Measurements from ENCODE around the gene FOXP2. TPM values are rescaled to one million over a fixed set of nuclear protein-coding genes. Genes with fewer than 3 reads are reported as not detected.

The FOXP2 gene
- total and polyA plus RNA-seq, 2 of the 13 experiments (the other 11 are each of a cell fraction or from before 2014, with no cell fraction given): 0.90 TPM; not detected in 1

DNA sequence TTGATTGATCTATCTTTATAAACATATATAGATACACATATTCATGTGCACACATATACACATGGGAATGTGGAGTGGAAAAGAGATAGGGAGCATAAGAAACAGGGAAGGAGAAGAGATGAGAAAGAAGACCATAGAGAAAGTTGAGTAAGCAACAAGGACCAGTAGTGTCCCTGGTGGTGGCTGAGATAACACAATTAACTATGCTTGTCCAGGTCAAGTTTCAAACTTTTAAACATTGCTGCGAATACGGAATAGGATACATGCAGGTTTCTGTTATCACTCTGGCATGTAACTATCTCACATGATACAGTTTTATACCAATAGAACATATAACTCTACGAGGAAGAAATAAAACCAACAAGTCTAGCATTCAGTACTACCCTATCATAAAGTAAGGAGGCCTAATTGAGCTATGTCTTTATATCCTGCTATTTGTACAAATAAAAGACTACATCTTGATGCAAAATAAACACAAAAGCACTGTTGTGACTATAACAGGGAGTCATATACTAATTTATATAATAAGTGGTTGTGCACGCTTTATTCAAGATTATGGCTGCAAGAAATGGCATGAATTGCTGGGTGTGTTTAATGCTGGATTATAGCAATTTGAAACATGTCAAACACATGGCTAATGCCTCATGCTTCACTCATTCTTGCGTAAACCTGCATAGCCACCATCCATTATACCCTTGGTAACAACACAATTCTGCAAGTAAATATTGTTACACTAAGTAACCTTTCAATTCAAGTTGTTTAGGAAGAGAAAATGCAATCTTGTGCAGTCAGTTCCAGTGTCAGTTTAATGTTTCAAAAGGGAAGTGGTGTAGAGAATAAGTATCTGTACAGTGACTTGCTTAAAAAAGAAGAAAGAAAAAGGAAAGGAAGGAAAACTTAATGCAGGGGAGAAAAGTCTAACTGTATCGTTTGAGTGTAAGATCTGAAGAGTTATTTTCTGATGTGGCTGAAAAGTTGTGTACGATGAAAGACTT lies 8.2 kb downstream of the FOXP2 start:
- no peaks in the 10 kb centered on the region for H3K4me1 ChIP-seq (ENCODE audit: insufficient read depth, low read length)
- no peaks in the 10 kb centered on the region for H4K20me1 ChIP-seq (ENCODE audit: insufficient read depth, low read length)
- H3K9ac ChIP-seq (ENCODE audit: insufficient read depth, low read depth, low read length): no peak overlapping the region
- no peak overlapping the region for H2AFZ ChIP-seq (ENCODE audit: low read length)
- in situ Hi-C loops (cut with HindIII; ENCODE audit: extremely low pct_ligation_motif_present, low pct_unique_long_range_greater_than_20kb): loop anchor here (25.0 kb wide), 1 partner anchor 336 kb away; no protein-coding TSS in a partner anchor
- no peaks in the 10 kb centered on the region for H3K27me3 ChIP-seq (ENCODE audit: control insufficient read depth in 1 of 2, insufficient read depth in 2 of 2, low read length in 2 of 2)
- no peak for DNase-seq (ENCODE audit: low spot score)
- no peaks in the 10 kb centered on the region for H3K79me2 ChIP-seq (ENCODE audit: insufficient read depth, low read length)
- no peaks in the 10 kb centered on the region for H3K9me3 ChIP-seq (ENCODE audit: low read length)
- peak; percentile 75 for ATAC-seq
- CTCF ChIA-PET (ENCODE audit: low intra/inter-chr PET ratio, low total read pairs): no interaction called here
- no peaks in the 10 kb centered on the region for H3K36me3 ChIP-seq (replicated peaks in 1 of 2; ENCODE audit: control insufficient read depth in 1 of 2, insufficient read depth in 2 of 2, low read length in 2 of 2)
- FAIRE-seq: no peak
- no TSS peak for BruUV-seq (replicated peaks)
- no peak overlapping the region for H3K4me3 ChIP-seq (replicated peaks in 1 of 3; ENCODE audit: insufficient read depth in 1 of 3, low read depth in 2 of 3, low read length in 3 of 3)
- no peak overlapping the region for H3K4me2 ChIP-seq (ENCODE audit: low read depth, low read length)
- no peak overlapping the region for H3K27ac ChIP-seq (ENCODE audit: extremely low read length, insufficient read depth, low read length)
- POLR2A ChIA-PET: no interaction called here
- intact Hi-C loops (cut with micrococcal nuclease; ENCODE audit: unreplicated experiment): no loop called here
- 26% methylated on average over 7 of the region's 7 CpGs for WGBS (ENCODE audit: low lambda C conversion rate)
- TF ChIP-seq PAX8 (CRISPR knock-in tag; IDR thresholded peaks at IDR 0.05; ENCODE audit: borderline replicate concordance): no peak
- no peak for TF ChIP-seq ASH2L (IDR thresholded peaks at IDR 0.05; ENCODE audit: insufficient read length, low read depth, low read length)
- TF ChIP-seq CREM (IDR thresholded peaks at IDR 0.05): no peak
- no peak for TF ChIP-seq CREM (CRISPR knock-in tag; IDR thresholded peaks at IDR 0.05)
- TF ChIP-seq, protein P1, sequence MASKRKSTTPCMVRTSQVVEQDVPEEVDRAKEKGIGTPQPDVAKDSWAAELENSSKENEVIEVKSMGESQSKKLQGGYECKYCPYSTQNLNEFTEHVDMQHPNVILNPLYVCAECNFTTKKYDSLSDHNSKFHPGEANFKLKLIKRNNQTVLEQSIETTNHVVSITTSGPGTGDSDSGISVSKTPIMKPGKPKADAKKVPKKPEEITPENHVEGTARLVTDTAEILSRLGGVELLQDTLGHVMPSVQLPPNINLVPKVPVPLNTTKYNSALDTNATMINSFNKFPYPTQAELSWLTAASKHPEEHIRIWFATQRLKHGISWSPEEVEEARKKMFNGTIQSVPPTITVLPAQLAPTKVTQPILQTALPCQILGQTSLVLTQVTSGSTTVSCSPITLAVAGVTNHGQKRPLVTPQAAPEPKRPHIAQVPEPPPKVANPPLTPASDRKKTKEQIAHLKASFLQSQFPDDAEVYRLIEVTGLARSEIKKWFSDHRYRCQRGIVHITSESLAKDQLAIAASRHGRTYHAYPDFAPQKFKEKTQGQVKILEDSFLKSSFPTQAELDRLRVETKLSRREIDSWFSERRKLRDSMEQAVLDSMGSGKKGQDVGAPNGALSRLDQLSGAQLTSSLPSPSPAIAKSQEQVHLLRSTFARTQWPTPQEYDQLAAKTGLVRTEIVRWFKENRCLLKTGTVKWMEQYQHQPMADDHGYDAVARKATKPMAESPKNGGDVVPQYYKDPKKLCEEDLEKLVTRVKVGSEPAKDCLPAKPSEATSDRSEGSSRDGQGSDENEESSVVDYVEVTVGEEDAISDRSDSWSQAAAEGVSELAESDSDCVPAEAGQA (IDR thresholded peaks at IDR 0.05; ENCODE audit: low read depth): no peak
- TF ChIP-seq, protein P1 (CRISPR knock-in tag; IDR thresholded peaks at IDR 0.05; ENCODE audit: borderline replicate concordance): no peak
- no peak for TF ChIP-seq ARNTL (CRISPR knock-in tag; IDR thresholded peaks at IDR 0.05)
- no peak for TF ChIP-seq ZNF605 (CRISPR knock-in tag; IDR thresholded peaks at IDR 0.05)
- TF ChIP-seq ZNF235 (CRISPR knock-in tag; IDR thresholded peaks at IDR 0.05; ENCODE audit: borderline replicate concordance): no peak
- TF ChIP-seq, protein P2, sequence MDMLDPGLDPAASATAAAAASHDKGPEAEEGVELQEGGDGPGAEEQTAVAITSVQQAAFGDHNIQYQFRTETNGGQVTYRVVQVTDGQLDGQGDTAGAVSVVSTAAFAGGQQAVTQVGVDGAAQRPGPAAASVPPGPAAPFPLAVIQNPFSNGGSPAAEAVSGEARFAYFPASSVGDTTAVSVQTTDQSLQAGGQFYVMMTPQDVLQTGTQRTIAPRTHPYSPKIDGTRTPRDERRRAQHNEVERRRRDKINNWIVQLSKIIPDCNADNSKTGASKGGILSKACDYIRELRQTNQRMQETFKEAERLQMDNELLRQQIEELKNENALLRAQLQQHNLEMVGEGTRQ (IDR thresholded peaks at IDR 0.05; ENCODE audit: low read depth, low read length): no peak
- TF ChIP-seq, protein P2 (CRISPR knock-in tag; IDR thresholded peaks at IDR 0.05; ENCODE audit: borderline replicate concordance): no peak
